Cardiac septum (tissue), 1 donor: ENCODE measurements around the gene GALNT17. TPM values are rescaled to one million over a fixed set of nuclear protein-coding genes. Genes with fewer than 3 reads are reported as not detected.

ENCODE experiments used
- DNase-seq: peaks from one replicate; pipeline ENCODE4 v3.0.0-alpha.2; 2020; ENCODE audit warnings: low spot score
- intact Hi-C: fragments of 100-400 bp; cut with DNase I; formaldehyde crosslinking; loops from one replicate; pipeline ENCODE4 v1.14.0; 2022
- long read RNA-seq: library from polyadenylated mRNA; unstranded; transcript quantifications from one replicate; pipeline ENCODE4 v2.0.0, GENCODE V29; 2021
- total RNA-seq: library from RNA; stranded (reverse); fragmentation: NEBNext Ultra II Directional; extraction: Animal tissue kit (Norgen Biotek cat#: 25700); gene quantifications from one replicate; pipeline ENCODE4 v1.2.1, GENCODE V29; 2021
- donor health status: DM: no; HTN: no; CAD: no.

Gene GALNT17
- total RNA-seq, result 60.6 TPM
- long read RNA-seq, transcript GALNT17-205 (10 exons, 3,012 nt), result major isoform, 13 of 57 reads
- long read RNA-seq, partial matches to known transcripts, result 33 of 57 reads
- long read RNA-seq, other reads (novel, unspliced or antisense), result 10 of 57 reads

- DNase-seq, result no peak
- intact Hi-C loops, result loop anchor here (5.0 kb wide), 3 partner anchors 105 to 480 kb away; no protein-coding TSS in a partner anchor
Observed at GRCh38 chr7:71132127-71132376, at the start of gene GALNT17. Gene GALNT17 (plus strand): TSS chr7:71132144.

- intact Hi-C loops, result no loop called here
- no peak for DNase-seq
Observed at GRCh38 chr7:71095266-71095860, 36.6 kb upstream of the GALNT17 start.

- intact Hi-C loops, result no loop called here
- no peak for DNase-seq
Observed at GRCh38 chr7:71096351-71096750, 35.6 kb upstream of the GALNT17 start.

GRCh38 chr7:71106226-71106625 lies 25.7 kb upstream of the GALNT17 start:
- intact Hi-C loops, result no loop called here

GRCh38 chr7:71112436-71112835 lies 19.5 kb upstream of the GALNT17 start:
- no peak for DNase-seq
- intact Hi-C loops, result no loop called here

More at GRCh38 chr7:71106226-71106625, 25.7 kb upstream of the GALNT17 start:
- no peak for DNase-seq

- DNase-seq, result no peak
- intact Hi-C loops, result loop anchor here (10.0 kb wide), 1 partner anchor 265 kb away; no protein-coding TSS in a partner anchor
Observed at GRCh38 chr7:71120096-71120495, 11.8 kb upstream of the GALNT17 start.

- DNase-seq, result no peak
- intact Hi-C loops, result loop anchor here (10.0 kb wide), 1 partner anchor 274 kb away; no protein-coding TSS in a partner anchor
Observed at GRCh38 chr7:71129126-71129525, 2.8 kb upstream of the GALNT17 start.

- no peak for DNase-seq
Observed at GRCh38 chr7:71130031-71130679, 1.8 kb upstream of the GALNT17 start.

GRCh38 chr7:71131256-71132126 lies 453 bp upstream of the GALNT17 start:
- DNase-seq, result no peak

More at GRCh38 chr7:71130031-71130679, 1.8 kb upstream of the GALNT17 start:
- intact Hi-C loops, result loop anchor here (2.0 to 5.0 kb wide), 4 partner anchors 107 to 482 kb away; no protein-coding TSS in a partner anchor

GRCh38 chr7:71132377-71133231 lies 660 bp downstream of the GALNT17 start:
- no peak for DNase-seq
- intact Hi-C loops, result loop anchor here (5.0 kb wide), 3 partner anchors 105 to 480 kb away; no protein-coding TSS in a partner anchor

More at GRCh38 chr7:71131256-71132126, 453 bp upstream of the GALNT17 start:
- intact Hi-C loops, result loop anchor here (2.0 to 5.0 kb wide), 4 partner anchors 106 to 481 kb away; no protein-coding TSS in a partner anchor

GRCh38 chr7:71133232-71133622 lies 1.3 kb downstream of the GALNT17 start:
- DNase-seq, result no peak
- intact Hi-C loops, result loop anchor here (5.0 kb wide), 3 partner anchors 104 to 479 kb away; no protein-coding TSS in a partner anchor

GRCh38 chr7:71133856-71134255 lies 1.9 kb downstream of the GALNT17 start:
- no peak for DNase-seq
- intact Hi-C loops, result loop anchor here (5.0 kb wide), 3 partner anchors 103 to 478 kb away; no protein-coding TSS in a partner anchor

GRCh38 chr7:71135116-71135515 lies 3.2 kb downstream of the GALNT17 start:
- DNase-seq, result no peak
- intact Hi-C loops, result no loop called here

- DNase-seq, result no peak
- intact Hi-C loops, result no loop called here
Observed at GRCh38 chr7:71135663-71136062, 3.7 kb downstream of the GALNT17 start.

GRCh38 chr7:71137479-71137878 lies 5.5 kb downstream of the GALNT17 start:
- intact Hi-C loops, result no loop called here
- DNase-seq, result no peak

GRCh38 chr7:71140264-71140663 lies 8.3 kb downstream of the GALNT17 start:
- no peak for DNase-seq
- intact Hi-C loops, result no loop called here

GRCh38 chr7:71144963-71145362 lies 13.0 kb downstream of the GALNT17 start:
- no peak for DNase-seq

GRCh38 chr7:71145906-71146901 lies 14.3 kb downstream of the GALNT17 start:
- DNase-seq, result no peak

More at GRCh38 chr7:71144963-71145362, 13.0 kb downstream of the GALNT17 start:
- intact Hi-C loops, result no loop called here

More at GRCh38 chr7:71145906-71146901, 14.3 kb downstream of the GALNT17 start:
- intact Hi-C loops, result no loop called here
